HG03457 (cell line): Measurements from ENCODE around the gene CPA1.

Source experiments
- ATAC-seq: cut with Tn5 transposase; IDR thresholded peaks from one replicate; pipeline ENCODE4 v1.9.1; 2021; ENCODE audit warnings: moderate number of reproducible peaks; ENCODE audit not compliant: unreplicated experiment

The CPA1 gene

DNA sequence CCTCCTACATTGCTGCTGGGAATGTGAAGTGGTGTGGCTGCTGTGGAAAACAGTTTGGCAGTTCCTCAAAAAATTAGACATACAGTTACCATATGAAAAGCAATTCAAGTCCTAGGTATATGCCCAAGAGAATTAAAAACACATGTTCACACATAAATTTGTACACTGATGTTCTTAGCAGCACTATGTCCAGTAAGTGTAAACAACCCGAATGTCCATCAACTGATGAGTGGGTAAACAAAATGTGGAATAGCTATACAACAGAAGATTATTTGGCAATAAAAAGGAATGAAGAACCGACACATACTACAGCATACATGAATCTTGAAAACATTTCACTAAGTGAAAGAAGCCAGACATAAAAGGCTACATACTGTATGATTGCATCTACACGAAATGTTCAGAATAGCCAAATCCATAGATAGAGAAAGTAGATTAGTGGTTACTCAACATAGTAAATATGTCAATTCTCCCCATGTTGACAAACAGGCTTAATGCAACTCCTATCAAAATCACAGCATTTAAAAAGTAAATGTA is 43.3 kb downstream of the CPA1 start:
- no peak for ATAC-seq

DNA sequence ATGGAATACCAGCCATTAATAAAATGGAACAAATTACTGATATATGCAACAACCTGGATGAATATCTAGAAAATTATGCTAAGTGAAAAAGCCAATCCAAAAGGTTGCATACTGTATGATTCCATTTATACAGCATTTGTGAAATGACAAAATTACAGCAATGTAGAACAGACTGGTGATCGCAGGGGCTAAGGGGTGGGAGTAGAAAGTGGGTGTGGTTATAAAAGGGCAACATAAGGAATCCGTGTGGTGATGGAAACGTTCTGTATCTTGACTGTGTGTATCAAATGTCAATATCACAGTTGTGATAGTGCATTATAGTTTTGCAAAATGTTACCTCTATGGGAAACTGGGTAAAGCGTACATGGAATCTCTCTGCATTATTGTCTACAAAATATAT is 45.5 kb downstream of the CPA1 start:
- ATAC-seq = no peak

DNA sequence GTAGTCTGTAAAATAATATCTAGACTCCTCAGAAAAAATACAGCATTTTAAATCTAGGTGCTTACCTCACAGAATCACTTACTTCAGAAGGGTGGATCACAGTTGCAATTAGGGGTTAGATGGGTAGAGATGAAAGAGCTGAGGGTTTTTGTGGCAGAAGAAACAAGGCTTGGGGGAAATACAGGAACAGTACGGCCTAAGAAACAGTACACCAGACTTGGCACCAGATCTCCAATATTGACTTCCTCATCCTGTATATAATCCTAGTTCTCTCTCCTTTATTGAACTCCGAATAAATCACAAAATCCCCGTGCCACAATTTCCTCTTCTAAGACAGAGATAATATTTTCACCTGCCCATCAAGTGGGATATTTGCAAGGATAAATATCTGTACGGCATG is 46.3 kb downstream of the CPA1 start:
- ATAC-seq = no peak

DNA sequence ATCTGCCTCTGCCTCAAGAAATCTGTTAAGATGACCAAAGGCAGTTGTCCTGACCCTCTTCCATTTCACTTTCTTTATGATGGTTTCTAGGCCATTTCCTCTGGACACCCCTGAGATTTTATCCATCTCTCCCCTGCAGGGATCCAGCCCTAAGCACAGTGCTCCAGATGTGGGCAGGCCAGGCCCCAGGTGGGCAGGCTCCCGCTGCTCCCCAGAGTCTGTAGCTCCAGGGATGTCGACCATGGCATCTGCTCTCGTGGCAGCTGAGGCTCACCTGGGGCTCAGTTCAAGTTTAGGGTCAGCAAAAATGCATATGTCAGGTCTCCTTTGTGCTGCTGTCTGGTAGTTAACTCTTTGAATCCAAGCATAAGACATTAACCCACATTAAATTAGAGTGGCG is 48.7 kb downstream of the CPA1 start:
- ATAC-seq = no peak

DNA sequence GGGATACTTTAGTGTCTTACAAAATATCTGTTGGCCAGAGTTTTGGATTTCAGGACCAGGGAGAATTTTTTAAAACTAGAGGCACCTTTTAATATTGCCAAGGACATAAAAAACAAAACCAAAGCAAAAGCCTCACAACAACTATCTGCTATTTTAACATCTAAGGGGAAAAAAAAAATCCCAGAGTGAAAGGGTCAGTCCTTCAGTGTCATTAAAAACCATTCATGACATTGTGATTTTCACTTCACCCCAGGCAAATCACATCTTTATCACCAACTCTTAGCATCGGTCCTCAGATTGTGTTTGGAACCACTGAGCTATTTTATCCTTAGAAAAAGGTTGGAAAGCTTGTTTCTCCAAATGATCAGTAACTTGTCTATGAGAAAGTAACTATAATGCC is 49.8 kb downstream of the CPA1 start:
- ATAC-seq = no peak

DNA sequence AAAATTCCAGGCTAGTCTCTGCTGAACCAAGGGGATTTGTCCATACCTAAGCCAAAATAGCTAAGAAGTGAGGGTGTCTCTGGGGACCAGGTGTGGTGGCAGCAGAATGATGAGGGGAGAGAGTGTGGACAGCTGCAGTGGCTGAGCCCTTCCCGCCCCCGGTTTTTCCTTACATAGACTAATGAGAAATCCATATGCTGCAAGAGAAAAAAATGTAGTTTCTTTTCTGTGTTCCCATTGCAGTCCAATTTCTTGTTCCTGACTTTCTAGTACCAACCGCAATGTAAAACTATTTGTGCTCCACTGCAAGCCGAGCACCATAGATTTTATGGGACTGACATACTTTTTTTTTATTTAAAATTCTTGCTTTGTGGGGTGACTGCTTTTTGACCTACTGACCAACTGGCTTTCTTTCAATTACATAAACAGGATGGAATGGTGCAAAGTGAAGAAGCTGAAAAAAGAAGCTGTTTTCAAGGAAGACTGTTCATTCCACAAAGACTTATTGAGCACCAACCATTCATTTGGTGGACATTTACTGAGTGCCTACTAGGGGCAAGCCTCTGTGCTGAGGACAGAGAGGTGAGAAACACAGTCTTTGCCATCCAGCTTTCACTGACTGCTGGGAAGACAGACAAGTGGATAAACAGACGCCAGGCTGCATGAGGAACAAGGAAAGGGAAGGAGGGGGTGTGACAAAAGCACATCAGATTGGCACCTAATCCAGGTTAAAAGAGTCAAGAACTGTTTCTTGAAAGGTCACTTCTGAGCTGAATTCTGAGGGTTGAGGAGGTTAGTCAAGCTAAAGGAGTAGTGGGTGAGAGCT is 50.8 kb downstream of the CPA1 start:
- no peak for ATAC-seq

DNA sequence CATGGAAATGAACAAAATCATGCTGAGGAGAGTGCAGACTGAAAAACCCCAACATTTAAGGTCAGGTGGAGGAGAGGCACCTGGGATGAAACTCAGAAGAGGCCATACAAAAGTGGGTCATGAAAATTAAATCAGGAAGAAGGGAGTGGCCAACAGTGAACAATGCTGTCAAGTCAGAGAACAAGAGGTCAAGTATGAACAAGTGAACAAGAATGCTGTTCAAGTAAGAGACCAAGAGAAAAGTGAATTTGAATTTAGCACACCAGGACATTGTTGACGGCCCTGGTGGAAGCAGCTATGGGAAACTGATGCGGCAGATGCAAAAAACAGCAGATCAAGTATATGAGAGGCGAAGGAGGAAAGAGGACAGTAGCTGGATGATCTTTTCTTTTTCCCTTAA is 52.6 kb downstream of the CPA1 start:
- no peak for ATAC-seq

DNA sequence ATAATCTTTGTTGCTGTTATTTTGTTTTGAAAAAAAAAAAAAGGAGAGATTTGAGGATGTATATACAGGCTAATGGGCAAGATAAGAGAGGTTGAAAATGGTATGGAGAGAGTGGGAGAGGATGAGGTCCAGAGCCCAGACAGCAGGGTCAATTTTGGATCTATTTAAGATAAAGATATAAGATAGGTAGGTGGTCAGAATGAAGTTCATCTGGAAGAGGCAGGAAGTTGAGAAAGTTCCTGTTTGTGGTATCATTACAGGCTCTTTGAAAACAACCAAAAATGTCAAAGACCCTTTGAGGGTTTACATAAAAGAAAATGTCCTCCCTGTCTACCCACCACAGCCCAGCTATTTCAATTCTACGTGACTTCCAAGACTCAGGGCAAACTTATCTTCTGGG is 53.0 kb downstream of the CPA1 start:
- no peak for ATAC-seq

DNA sequence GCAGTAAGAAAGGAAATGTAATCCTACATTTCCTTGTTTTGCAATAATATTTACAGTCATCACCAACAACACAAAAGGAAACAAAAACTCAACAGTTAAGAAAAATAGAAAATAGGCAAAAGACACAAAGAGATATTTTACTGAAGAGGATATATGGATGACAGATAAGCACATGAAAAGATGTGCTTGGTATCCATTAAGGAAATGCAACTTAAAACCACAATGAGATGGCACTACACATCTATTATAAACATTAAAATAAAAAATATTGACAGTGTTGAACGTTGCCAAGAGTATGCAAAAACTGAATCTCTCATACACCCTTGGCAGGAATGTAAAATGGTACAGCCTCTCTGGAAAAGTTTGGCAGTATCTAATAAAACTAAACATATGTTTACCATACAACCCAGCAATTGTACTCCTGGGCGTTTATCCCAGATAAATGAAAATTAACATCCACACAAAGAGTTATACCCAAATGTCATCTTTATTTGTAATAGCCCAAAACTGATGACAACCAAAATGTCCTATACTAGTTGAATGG is 55.1 kb downstream of the CPA1 start:
- no peak for ATAC-seq

DNA sequence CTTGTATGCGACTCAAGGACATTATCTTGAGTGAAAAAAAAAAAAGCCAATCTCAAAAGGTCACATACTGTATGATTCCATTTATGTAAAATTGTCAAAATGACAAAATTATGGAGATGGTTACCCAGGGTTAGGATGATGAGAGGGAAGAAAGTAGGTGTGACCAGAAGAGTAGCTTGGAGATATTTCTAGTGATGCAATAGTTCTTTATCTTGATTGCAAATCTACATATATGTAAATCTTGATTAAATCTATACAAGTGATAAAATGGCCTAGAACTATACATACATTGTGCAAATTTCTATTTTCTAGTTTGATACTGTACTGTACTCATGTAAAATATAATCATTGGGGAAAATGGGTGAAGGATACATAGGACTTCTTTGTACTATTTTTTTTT is 56.0 kb downstream of the CPA1 start:
- no peak for ATAC-seq
